BE2C (cell line): ENCODE data around the gene COL11A2.

Experiments used
- DNase-seq: peaks from one replicate; pipeline ENCODE4 v3.0.0-alpha.2; 2020
- H3K27me3 ChIP-seq: fragments of 250-450 bp; sonication (Bioruptor Pico); 2 replicates; pipeline ENCODE4 v1.5.1; 2020; ENCODE audit warnings: mild to moderate bottlenecking
- H3K36me3 ChIP-seq: fragments of 250-450 bp; sonication (Bioruptor Pico); 2 replicates; pipeline ENCODE4 v1.5.1; 2020; ENCODE audit warnings: mild to moderate bottlenecking
- H3K4me1 ChIP-seq: fragments of 250-450 bp; sonication (Bioruptor Pico); 2 replicates; pipeline ENCODE4 v1.5.1; 2020
- H3K4me3 ChIP-seq: 2 replicates; pipeline ENCODE4 v1.5.1; 2011; ENCODE audit warnings: low read depth, low read length
- H3K9me3 ChIP-seq: fragments of 250-450 bp; sonication (Bioruptor Pico); 2 replicates; pipeline ENCODE4 v1.5.1; 2020
- CTCF ChIP-seq: IDR thresholded peaks from 2 replicates; pipeline ENCODE4 v1.5.1; 2012; ENCODE audit warnings: mild to moderate bottlenecking, low read depth, low read length

Gene COL11A2

GRCh38 chr6:33175436-33176069 is 16.7 kb downstream of the COL11A2 start:
- peak; percentile 28 for TF ChIP-seq CTCF
- no peaks in the 10 kb centered on the region for H3K36me3 ChIP-seq
- no peaks in the 10 kb centered on the region for H3K9me3 ChIP-seq
- H3K4me3 ChIP-seq = no peak overlapping the region
- no peaks in the 10 kb centered on the region for H3K4me1 ChIP-seq
- no peaks in the 10 kb centered on the region for H3K27me3 ChIP-seq
- no peak for DNase-seq

- Histone ChIP-seq H3K27me3 (no peaks in the 10 kb centered on the region), H3K4me1 (peaks cover 3% of the 10 kb centered on the region; the same call in 1 of the 2 replicates), H3K9me3 (no peaks in the 10 kb centered on the region), H3K4me3 (no peak overlapping the region), H3K36me3 (no peaks in the 10 kb centered on the region)
- DNase-seq = no peak
- TF ChIP-seq CTCF = no peak
Observed at GRCh38 chr6:33174784-33175183, 17.5 kb downstream of the COL11A2 start.

GRCh38 chr6:33173535-33174180 is 18.6 kb downstream of the COL11A2 start:
- TF ChIP-seq CTCF = no peak
- DNase-seq = no peak
- no peak overlapping the region for H3K4me3 ChIP-seq
- H3K36me3 ChIP-seq = no peaks in the 10 kb centered on the region
- no peaks in the 10 kb centered on the region for H3K27me3 ChIP-seq
- H3K9me3 ChIP-seq = no peaks in the 10 kb centered on the region
- H3K4me1 ChIP-seq = peaks cover 3% of the 10 kb centered on the region; the same call in 1 of the 2 replicates

GRCh38 chr6:33172688-33173534 is 19.4 kb downstream of the COL11A2 start:
- no peaks in the 10 kb centered on the region for H3K36me3 ChIP-seq
- peak; percentile 62 for TF ChIP-seq CTCF
- peak; percentile 29 for DNase-seq
- H3K9me3 ChIP-seq = no peaks in the 10 kb centered on the region
- H3K4me3 ChIP-seq = no peak overlapping the region
- no peaks in the 10 kb centered on the region for H3K27me3 ChIP-seq
- peaks cover 3% of the 10 kb centered on the region; the same call in 1 of the 2 replicates for H3K4me1 ChIP-seq

GRCh38 chr6:33171880-33172687 is 20.2 kb downstream of the COL11A2 start:
- no peaks in the 10 kb centered on the region for H3K27me3 ChIP-seq
- H3K9me3 ChIP-seq = no peaks in the 10 kb centered on the region
- peaks cover 3% of the 10 kb centered on the region; the same call in 1 of the 2 replicates for H3K4me1 ChIP-seq
- DNase-seq = no peak
- TF ChIP-seq CTCF = no peak
- H3K36me3 ChIP-seq = no peaks in the 10 kb centered on the region
- H3K4me3 ChIP-seq = no peak overlapping the region
